ENCODE measurements around the gene ZYG11A.

DNA sequence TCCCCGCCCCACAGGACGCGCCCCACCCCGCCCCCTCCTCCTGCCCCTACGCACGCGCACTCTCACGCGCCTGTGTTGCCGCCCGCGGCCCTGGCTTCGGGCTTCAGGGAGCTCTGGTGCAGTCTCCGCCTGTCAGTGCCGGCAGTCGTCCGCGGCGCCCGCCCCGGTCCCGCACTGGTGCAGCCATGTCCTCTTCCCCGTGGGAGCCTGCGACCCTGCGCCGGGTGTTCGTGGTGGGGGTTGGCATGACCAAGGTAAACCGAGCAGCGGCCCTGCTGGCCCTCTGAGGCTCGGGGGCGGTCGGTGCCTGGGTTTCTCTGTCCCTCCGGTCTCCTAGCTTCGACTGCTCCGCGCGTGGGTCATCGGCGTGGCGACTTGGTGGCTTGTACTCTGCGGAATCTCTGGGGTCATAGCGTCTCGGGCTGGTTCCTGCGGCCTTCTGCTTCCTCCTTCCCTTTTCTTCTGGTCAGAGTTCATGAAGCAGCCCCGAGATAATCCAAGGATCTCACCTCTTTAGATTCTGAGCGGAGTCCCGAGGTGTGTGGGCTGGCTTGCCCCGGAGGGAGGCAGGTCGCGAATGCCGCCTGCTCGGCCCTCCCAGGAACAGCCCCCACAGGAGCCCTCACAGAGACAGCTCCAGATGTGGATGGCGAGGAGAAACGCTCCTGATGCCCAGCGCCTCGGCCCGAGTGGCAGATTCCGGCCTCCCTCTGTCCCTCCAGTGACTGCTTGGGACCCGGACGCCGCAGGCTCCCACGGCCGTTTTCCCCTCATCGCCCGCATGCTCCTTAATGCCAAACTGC is 84.9 kb downstream of the ZYG11A start, which contains the start of gene SCP2:
- TF ChIP-seq, protein P1, sequence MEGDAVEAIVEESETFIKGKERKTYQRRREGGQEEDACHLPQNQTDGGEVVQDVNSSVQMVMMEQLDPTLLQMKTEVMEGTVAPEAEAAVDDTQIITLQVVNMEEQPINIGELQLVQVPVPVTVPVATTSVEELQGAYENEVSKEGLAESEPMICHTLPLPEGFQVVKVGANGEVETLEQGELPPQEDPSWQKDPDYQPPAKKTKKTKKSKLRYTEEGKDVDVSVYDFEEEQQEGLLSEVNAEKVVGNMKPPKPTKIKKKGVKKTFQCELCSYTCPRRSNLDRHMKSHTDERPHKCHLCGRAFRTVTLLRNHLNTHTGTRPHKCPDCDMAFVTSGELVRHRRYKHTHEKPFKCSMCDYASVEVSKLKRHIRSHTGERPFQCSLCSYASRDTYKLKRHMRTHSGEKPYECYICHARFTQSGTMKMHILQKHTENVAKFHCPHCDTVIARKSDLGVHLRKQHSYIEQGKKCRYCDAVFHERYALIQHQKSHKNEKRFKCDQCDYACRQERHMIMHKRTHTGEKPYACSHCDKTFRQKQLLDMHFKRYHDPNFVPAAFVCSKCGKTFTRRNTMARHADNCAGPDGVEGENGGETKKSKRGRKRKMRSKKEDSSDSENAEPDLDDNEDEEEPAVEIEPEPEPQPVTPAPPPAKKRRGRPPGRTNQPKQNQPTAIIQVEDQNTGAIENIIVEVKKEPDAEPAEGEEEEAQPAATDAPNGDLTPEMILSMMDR (IDR thresholded peaks at IDR 0.05): no peak
- TF ChIP-seq POLR2A (IDR thresholded peaks at IDR 0.05): peak; percentile 76 to 88
